CD4-positive, CD25-positive, alpha-beta regulatory T cell (primary cell): ENCODE data around the gene SUPT6H. TPM values are rescaled to one million over a fixed set of nuclear protein-coding genes. Genes with fewer than 3 reads are reported as not detected.
A peak's percentile ranks its signal among the peaks of the same experiment; 100 is the strongest.
"Not testable (repeated sequence)": the region's sequence is repeated elsewhere in the genome, so short reads cannot be mapped to it uniquely, and the experiment has no call there.

ENCODE experiments used
- ATAC-seq, 2 donors: fragments of 150-1000 bp; cut with Tn5 transposase; one replicate each; pipeline ENCODE4 v1.10.0; 2021; ENCODE audit warnings: low read depth in 2 of 2, moderate number of reproducible peaks in 2 of 2, moderate library complexity in 1 of 2
- DNase-seq, 3 donors: peaks; one replicate each; pipeline versions ENCODE4 v3.0.0 to v3.0.0-alpha.2; 2012 to 2022; ENCODE audit warnings: mixed read lengths in 1 of 3
- H3K27ac ChIP-seq: one replicate; pipeline ENCODE4 v1.7.0; 2013; ENCODE audit warnings: mild to moderate bottlenecking, low read length; ENCODE audit not compliant: insufficient read depth, poor library complexity, severe bottlenecking
- H3K27me3 ChIP-seq: one replicate; pipeline ENCODE4 v1.7.0; 2013; ENCODE audit warnings: low read length; ENCODE audit not compliant: control insufficient read depth, insufficient read depth
- H3K36me3 ChIP-seq: one replicate; pipeline ENCODE4 v1.7.0; 2013; ENCODE audit warnings: mild to moderate bottlenecking, low read length, moderate library complexity; ENCODE audit not compliant: control insufficient read depth, insufficient read depth
- H3K4me1 ChIP-seq: 2 replicates; pipeline ENCODE4 v1.7.0; 2013; ENCODE audit warnings: mild to moderate bottlenecking, low read length; ENCODE audit not compliant: insufficient read depth, control insufficient read depth, poor library complexity, severe bottlenecking
- H3K4me3 ChIP-seq: one replicate; pipeline ENCODE4 v1.7.0; 2013; ENCODE audit warnings: low read depth, mild to moderate bottlenecking, low read length, moderate library complexity
- H3K9me3 ChIP-seq, 2 experiments: 1 replicate in 1 of 2; 2 replicates in 1 of 2; pipeline ENCODE4 v1.7.0; 2013; ENCODE audit warnings: low read length in 2 of 2, mild to moderate bottlenecking in 1 of 2, moderate library complexity in 1 of 2; ENCODE audit not compliant: control insufficient read depth in 2 of 2
- H3K27ac Mint-ChIP-seq, 3 donors: one replicate each; pipeline ENCODE4 v1.8.0; 2020 to 2022; ENCODE audit warnings: mild to moderate bottlenecking in 3 of 3, mixed read lengths in 3 of 3, moderate library complexity in 2 of 3
- H3K27me3 Mint-ChIP-seq: one replicate; pipeline ENCODE4 v1.8.0; 2022; ENCODE audit warnings: mild to moderate bottlenecking, mixed read lengths
- H3K36me3 Mint-ChIP-seq: one replicate; pipeline ENCODE4 v1.8.0; 2020; ENCODE audit warnings: mixed read lengths
- H3K4me1 Mint-ChIP-seq, 4 donors: one replicate each; pipeline ENCODE4 v1.8.0; 2020 to 2022; ENCODE audit warnings: mixed read lengths in 4 of 4, mild to moderate bottlenecking in 1 of 4
- H3K4me3 Mint-ChIP-seq, 4 donors: one replicate each; pipeline ENCODE4 v1.8.0; 2020 to 2022; ENCODE audit warnings: mild to moderate bottlenecking in 4 of 4, mixed read lengths in 4 of 4, moderate library complexity in 3 of 4
- H3K9me3 Mint-ChIP-seq, 7 donors: one replicate each; pipeline ENCODE4 v1.8.0; 2020 to 2022; ENCODE audit warnings: mixed read lengths in 7 of 7, mild to moderate bottlenecking in 3 of 7, moderate library complexity in 2 of 7
- polyA plus RNA-seq, 4 donors: library from polyadenylated mRNA; unstranded; fragments of 300-500 nt; fragmentation: Illumina TruSeq; gene quantifications; one replicate each; pipeline ENCODE4 v1.2.3, GENCODE V29; 2021
- total RNA-seq: library from RNA; stranded (reverse); gene quantifications from one replicate; pipeline ENCODE4 v1.2.3, GENCODE V29; 2022

SUPT6H gene
- total and polyA plus RNA-seq, 5 donors from 2014 or later: 8.3 to 167 (median 8.9) TPM

GRCh38 chr17:28722417-28723158, 60.6 kb downstream of the SUPT6H start:
- ATAC-seq (no peak), DNase-seq (no peak)
- Histone ChIP-seq H3K27me3 (no peaks in the 10 kb centered on the region), H3K27ac (peak overlapping the region; percentile 90), H3K4me1 (peaks cover 54% of the 10 kb centered on the region), H3K4me3 (no peak overlapping the region), H3K9me3 (no peaks in the 10 kb centered on the region), H3K36me3 (peaks cover 34% of the 10 kb centered on the region)
- Mint-ChIP-seq H3K4me1 (peaks cover 6 to 80% (median 39%) of the 10 kb centered on the region in 4 donors), H3K27me3 (peaks cover 19% of the 10 kb centered on the region), H3K36me3 (peaks cover 44% of the 10 kb centered on the region), H3K27ac (peak overlapping the region; percentile 20 to 47 (median 43)), H3K9me3 (no peaks in the 10 kb centered on the region), H3K4me3 (peak overlapping the region; percentile 28 to 99 (median 74))

GRCh38 chr17:28723159-28723835, 61.3 kb downstream of the SUPT6H start:
- peaks cover 44% of the 10 kb centered on the region for H3K36me3 Mint-ChIP-seq
- peaks cover 10 to 82% (median 41%) of the 10 kb centered on the region in 4 donors for H3K4me1 Mint-ChIP-seq
- Histone ChIP-seq H3K27me3 (no peaks in the 10 kb centered on the region), H3K9me3 (no peaks in the 10 kb centered on the region), H3K4me3 (no peak overlapping the region), H3K36me3 (peaks cover 34% of the 10 kb centered on the region), H3K27ac (peak overlapping the region; percentile 38), H3K4me1 (peaks cover 57% of the 10 kb centered on the region)
- H3K4me3 Mint-ChIP-seq: peak overlapping the region; percentile 13 to 99 (median 58)
- H3K27me3 Mint-ChIP-seq: peaks cover 17% of the 10 kb centered on the region
- H3K27ac Mint-ChIP-seq: peak overlapping the region in 1 of 3 donors; percentile 71
- no peak for ATAC-seq
- no peak for DNase-seq
- no peaks in the 10 kb centered on the region for H3K9me3 Mint-ChIP-seq

DNA sequence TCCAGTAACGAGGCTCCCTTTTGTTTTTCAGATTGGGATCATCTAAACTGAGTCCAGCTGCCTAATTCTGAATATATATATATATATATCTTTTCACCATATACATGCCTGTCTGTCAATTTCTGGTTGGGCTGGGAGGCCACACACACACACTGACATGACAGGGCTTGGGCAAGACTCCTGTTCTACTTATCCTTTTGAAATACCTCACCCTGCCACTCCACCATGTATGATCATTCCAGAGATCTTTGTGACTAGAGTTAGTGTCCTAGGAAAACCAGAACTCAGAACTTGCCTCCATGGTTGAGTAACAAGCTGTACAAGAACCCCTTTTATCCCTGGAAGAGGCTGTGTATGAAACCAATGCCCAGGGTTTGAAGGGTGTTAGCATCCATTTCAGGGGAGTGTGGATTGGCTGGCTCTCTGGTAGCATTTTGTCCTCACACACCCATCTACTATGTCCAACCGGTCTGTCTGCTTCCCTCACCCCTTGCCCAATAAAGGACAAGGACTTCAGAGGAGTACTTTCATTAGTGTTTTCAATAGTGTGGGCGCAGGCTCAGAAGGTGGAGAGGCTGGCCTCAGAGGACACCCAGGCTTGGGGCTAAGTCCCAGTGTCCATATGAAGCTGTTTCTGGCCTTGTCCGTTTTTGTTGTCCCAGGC, 62.0 kb downstream of the SUPT6H start:
- not testable (repeated sequence) for H3K9me3 ChIP-seq, DNase-seq, H3K4me3 ChIP-seq, H3K27me3 ChIP-seq, ATAC-seq, H3K9me3 Mint-ChIP-seq, H3K27ac ChIP-seq
- H3K36me3 ChIP-seq: peaks cover 34% of the 10 kb centered on the region
- peaks cover 61% of the 10 kb centered on the region for H3K4me1 ChIP-seq
- peaks cover 12 to 83% (median 41%) of the 10 kb centered on the region in 4 donors for H3K4me1 Mint-ChIP-seq
- H3K4me3 Mint-ChIP-seq: peak overlapping the region; percentile 82 to 99 (median 92)
- H3K27me3 Mint-ChIP-seq: peaks cover 14% of the 10 kb centered on the region
- peak overlapping the region; percentile 71 to 76 (median 75) for H3K27ac Mint-ChIP-seq
- peaks cover 44% of the 10 kb centered on the region for H3K36me3 Mint-ChIP-seq

GRCh38 chr17:28724500-28725165, 62.6 kb downstream of the SUPT6H start:
- no peak overlapping the region for H3K4me3 ChIP-seq
- H3K27ac ChIP-seq: peak overlapping the region; percentile 45
- Mint-ChIP-seq H3K4me3 (peak overlapping the region; percentile 82 to 99 (median 92)), H3K4me1 (peaks cover 10 to 81% (median 40%) of the 10 kb centered on the region in 4 donors), H3K27me3 (peaks cover 8% of the 10 kb centered on the region), H3K27ac (peak overlapping the region; percentile 48 to 76 (median 75)), H3K9me3 (no peaks in the 10 kb centered on the region), H3K36me3 (peaks cover 44% of the 10 kb centered on the region)
- H3K9me3 ChIP-seq: no peaks in the 10 kb centered on the region
- no peaks in the 10 kb centered on the region for H3K27me3 ChIP-seq
- ATAC-seq (no peak), DNase-seq (no peak)
- peaks cover 61% of the 10 kb centered on the region for H3K4me1 ChIP-seq
- peaks cover 34% of the 10 kb centered on the region for H3K36me3 ChIP-seq

DNA sequence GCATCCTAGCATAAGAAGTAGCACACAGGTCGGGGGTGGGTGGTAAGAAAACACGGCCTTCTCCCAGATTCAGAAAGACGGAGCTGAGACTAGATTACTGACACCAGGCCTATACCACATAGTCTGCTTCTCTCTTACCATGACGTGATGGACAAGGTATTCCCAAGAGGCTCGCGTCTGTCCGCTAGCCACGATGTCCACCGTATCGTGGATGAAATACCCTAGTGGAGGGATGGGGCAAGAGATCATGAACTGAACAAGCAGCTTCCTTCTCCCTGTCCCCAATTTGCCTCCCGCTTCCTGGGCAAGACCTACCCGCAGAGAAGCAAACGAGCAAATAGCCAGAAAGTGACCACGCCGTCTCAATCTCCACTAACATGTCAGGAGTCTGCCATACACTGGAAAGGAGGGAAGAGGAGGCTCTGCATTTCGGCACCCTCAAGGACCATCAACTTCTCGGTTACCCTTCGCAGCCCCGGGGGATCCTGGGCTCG, 63.2 kb downstream of the SUPT6H start:
- Mint-ChIP-seq H3K9me3 (no peaks in the 10 kb centered on the region), H3K27me3 (peaks cover 4% of the 10 kb centered on the region), H3K36me3 (peaks cover 39% of the 10 kb centered on the region), H3K27ac (peak overlapping the region; percentile 76 to 83 (median 80)), H3K4me1 (peaks cover 10 to 79% (median 40%) of the 10 kb centered on the region in 4 donors), H3K4me3 (peak overlapping the region; percentile 82 to 99 (median 92))
- H3K4me3 ChIP-seq: no peak overlapping the region
- H3K4me1 ChIP-seq: peaks cover 61% of the 10 kb centered on the region
- DNase-seq: peak in 1 of 3 donors; percentile 32
- H3K36me3 ChIP-seq: peaks cover 34% of the 10 kb centered on the region
- no peaks in the 10 kb centered on the region for H3K9me3 ChIP-seq
- H3K27ac ChIP-seq: peak overlapping the region; percentile 45
- ATAC-seq: no peak
- H3K27me3 ChIP-seq: no peaks in the 10 kb centered on the region

DNA sequence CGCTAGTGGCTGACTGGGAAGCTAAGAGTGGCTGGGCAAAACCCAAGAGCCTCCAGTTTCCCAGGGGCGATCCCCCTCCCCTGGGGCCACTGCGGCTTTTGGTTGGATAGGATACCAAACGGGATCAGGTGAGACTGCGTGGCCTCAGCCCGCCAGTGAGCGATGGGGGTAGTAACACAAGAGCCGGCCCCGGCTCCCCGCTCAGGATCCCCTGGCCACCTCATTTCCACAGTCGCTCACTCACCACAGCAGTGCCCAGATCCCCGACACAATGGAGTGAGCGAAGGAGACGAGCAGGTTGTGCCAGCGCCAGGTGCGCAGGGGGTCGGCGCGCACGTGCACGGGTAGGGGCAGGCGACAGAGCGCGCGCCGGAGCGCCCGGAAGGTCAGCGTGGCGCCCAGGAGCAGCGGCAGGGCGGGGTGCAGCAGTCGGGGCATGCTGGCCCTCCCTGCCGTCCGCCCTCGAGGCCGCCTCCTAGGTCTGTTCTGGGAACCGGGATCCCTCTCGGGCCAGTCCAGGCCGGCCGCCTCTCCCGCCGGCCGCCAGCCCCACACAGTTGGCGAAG, 63.7 kb downstream of the SUPT6H start:
- Mint-ChIP-seq H3K4me1 (peaks cover 10 to 73% (median 38%) of the 10 kb centered on the region in 4 donors), H3K36me3 (peaks cover 34% of the 10 kb centered on the region), H3K27ac (peak overlapping the region; percentile 76 to 83 (median 80)), H3K9me3 (no peaks in the 10 kb centered on the region), H3K27me3 (peaks cover 4% of the 10 kb centered on the region), H3K4me3 (peak overlapping the region; percentile 82 to 99 (median 92))
- Histone ChIP-seq H3K27me3 (no peaks in the 10 kb centered on the region), H3K4me3 (peak overlapping the region; percentile 7), H3K36me3 (peaks cover 34% of the 10 kb centered on the region), H3K4me1 (peaks cover 56% of the 10 kb centered on the region), H3K27ac (peak overlapping the region; percentile 45), H3K9me3 (no peaks in the 10 kb centered on the region)
- ATAC-seq (peak in 1 of 2 donors; percentile 0), DNase-seq (peak in 2 of 3 donors; percentile 35 to 65)

DNA sequence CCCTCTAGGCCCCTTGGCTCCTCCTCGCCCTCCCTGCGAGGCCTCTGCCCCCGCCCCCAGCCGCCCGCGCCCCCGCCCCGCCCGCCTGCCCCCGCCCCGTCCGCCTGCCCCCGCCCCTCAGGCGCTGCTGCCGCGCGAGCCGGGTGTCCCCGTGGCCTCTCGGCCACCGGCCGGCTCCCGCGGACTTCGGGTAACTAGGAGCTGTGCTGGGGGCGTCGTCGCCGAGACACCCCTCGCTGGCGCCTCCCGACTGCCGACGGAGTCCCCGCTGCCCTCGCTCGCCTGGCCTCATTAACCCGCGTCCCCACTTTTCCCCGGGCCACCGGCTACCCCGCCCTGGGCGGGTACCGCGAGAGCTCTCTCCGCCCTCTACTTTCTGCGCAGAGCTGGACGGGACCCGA, 64.2 kb downstream of the SUPT6H start, which contains the start of gene TLCD1:
Gene TLCD1 (minus strand): TSS at position 8 of the 401 bp plus-strand sequence. CDS start 136 bp downstream, outside the sequence.
- Mint-ChIP-seq H3K27ac (peak within 1 kb of the TSS; percentile 82 to 100 (median 98)), H3K4me1 (peaks cover 10 to 68% (median 37%) of the 10 kb centered on the region in 4 donors), H3K4me3 (peak within 1 kb of the TSS; percentile 96 to 100 (median 98)), H3K27me3 (peaks cover 4% of the 10 kb centered on the region), H3K36me3 (peaks cover 31% of the 10 kb centered on the region), H3K9me3 (no peaks in the 10 kb centered on the region)
- Histone ChIP-seq H3K4me3 (peak within 1 kb of the TSS; percentile 84), H3K27ac (peak within 1 kb of the TSS; percentile 100), H3K9me3 (no peaks in the 10 kb centered on the region), H3K27me3 (no peaks in the 10 kb centered on the region), H3K36me3 (peaks cover 34% of the 10 kb centered on the region), H3K4me1 (peaks cover 51% of the 10 kb centered on the region)
- DNase-seq: peak; percentile 63 to 83 (median 65)
- ATAC-seq: peak; percentile 42 to 46
